HepG2 (cell line): ENCODE measurements around the gene TTC6. TPM values are rescaled to one million over a fixed set of nuclear protein-coding genes. Genes with fewer than 3 reads are reported as not detected.

ENCODE experiments used
- BRD4 ChIP-seq: sonication (generic); formaldehyde crosslinking; IDR thresholded peaks from 2 replicates; pipeline ENCODE4 v1.4.0; 2020; ENCODE audit warnings: missing genetic modification reagents
- JUND ChIP-seq: sonication (generic); formaldehyde crosslinking; IDR thresholded peaks from 2 replicates; pipeline ENCODE4 v1.8.0; 2022; ENCODE audit warnings: mild to moderate bottlenecking, missing genetic modification reagents
- KLF6 ChIP-seq: IDR thresholded peaks from 2 replicates; pipeline ENCODE4 v1.8.0; 2016; ENCODE audit warnings: missing biosample characterization, missing genetic modification reagents
- MBNL3 ChIP-seq: fragments of 250-450 bp; sonication (Bioruptor Pico); conservative IDR thresholded peaks from 2 replicates; pipeline ENCODE4 v1.8.0; 2022; ENCODE audit warnings: mild to moderate bottlenecking, inconsistent platforms
- MYC ChIP-seq: sonication (generic); formaldehyde crosslinking; IDR thresholded peaks from 2 replicates; pipeline ENCODE4 v1.9.0; 2021; ENCODE audit warnings: missing genetic modification reagents, borderline replicate concordance
- NAIF1 ChIP-seq: sonication (generic); formaldehyde crosslinking; IDR thresholded peaks from 2 replicates; pipeline ENCODE4 v1.5.0; 2020; ENCODE audit warnings: mild to moderate bottlenecking, missing genetic modification reagents, borderline replicate concordance
- NPAS2 ChIP-seq: sonication (generic); formaldehyde crosslinking; IDR thresholded peaks from 2 replicates; pipeline ENCODE4 v1.8.0; 2022; ENCODE audit warnings: mild to moderate bottlenecking, missing genetic modification reagents, borderline replicate concordance
- ZBTB42 ChIP-seq: sonication (generic); formaldehyde crosslinking; IDR thresholded peaks from 2 replicates; pipeline ENCODE4 v1.5.0; 2020; ENCODE audit warnings: mild to moderate bottlenecking, missing genetic modification reagents
- ZNF333 ChIP-seq: sonication (generic); formaldehyde crosslinking; IDR thresholded peaks from 2 replicates; pipeline ENCODE4 v1.4.0; 2020; ENCODE audit warnings: mild to moderate bottlenecking, missing genetic modification reagents, borderline replicate concordance
- ZNF501 ChIP-seq: sonication (generic); formaldehyde crosslinking; IDR thresholded peaks from 2 replicates; pipeline ENCODE4 v1.5.1; 2020; ENCODE audit warnings: mild to moderate bottlenecking, moderate library complexity, missing genetic modification reagents
- ZNF737 ChIP-seq: sonication (generic); formaldehyde crosslinking; IDR thresholded peaks from 2 replicates; pipeline ENCODE4 v1.5.0; 2020; ENCODE audit warnings: missing genetic modification reagents, mild to moderate bottlenecking, borderline replicate concordance
- ZNF790 ChIP-seq: sonication (generic); formaldehyde crosslinking; IDR thresholded peaks from 2 replicates; pipeline ENCODE4 v1.8.0; 2022; ENCODE audit warnings: missing genetic modification reagents, mild to moderate bottlenecking, borderline replicate concordance
- polyA plus RNA-seq, 8 experiments: library from polyadenylated mRNA; depleted of rRNA in 3 of 8; stranded (reverse) in 7 of 8; unstranded in 1 of 8; fragments of >200 nt; fragmentation: Illumina TruSeq in 4 of 8; extraction: Trizol in 4 of 8; gene quantifications; 2 replicates each; pipeline versions ENCODE4 v1.2.1 to v1.2.3, GENCODE V29; 2011 to 2016; ENCODE audit warnings: low read depth in 4 of 8, missing spikeins in 1 of 8, mixed read lengths in 1 of 8; ENCODE audit not compliant: insufficient read depth in 1 of 8
- total RNA-seq, 5 experiments: library from RNA; depleted of rRNA; stranded (reverse); fragments of >200 nt; fragmentation: Illumina TruSeq; extraction: Trizol; gene quantifications; 2 replicates each; pipeline ENCODE4 v1.2.3, GENCODE V29; 2016; ENCODE audit warnings: low read depth in 1 of 5
- TF ChIP-seq, protein P1 (sequence below): sonication (generic); formaldehyde crosslinking; IDR thresholded peaks from 2 replicates; pipeline ENCODE4 v1.8.0; 2022; ENCODE audit warnings: missing genetic modification reagents, mild to moderate bottlenecking, moderate library complexity, borderline replicate concordance
- TF ChIP-seq, protein P2 (sequence below): IDR thresholded peaks from 2 replicates; pipeline ENCODE4 v1.6.1; 2016; ENCODE audit warnings: missing compliant biosample characterization, missing genetic modification reagents, borderline replicate concordance
- TF ChIP-seq, protein P3 (sequence below): sonication (generic); formaldehyde crosslinking; IDR thresholded peaks from 2 replicates; pipeline ENCODE4 v1.5.1; 2020; ENCODE audit warnings: missing genetic modification reagents, mild to moderate bottlenecking, borderline replicate concordance
- TF ChIP-seq, protein P4 (sequence below): sonication (generic); formaldehyde crosslinking; IDR thresholded peaks from 2 replicates; pipeline ENCODE4 v1.4.0; 2020; ENCODE audit warnings: mild to moderate bottlenecking, low read depth, missing genetic modification reagents

The TTC6 gene
- total and polyA plus RNA-seq, 2 of the 13 experiments (the other 11 are each of a cell fraction or from before 2014, with no cell fraction given) = 9.3 to 27.4 TPM

DNA sequence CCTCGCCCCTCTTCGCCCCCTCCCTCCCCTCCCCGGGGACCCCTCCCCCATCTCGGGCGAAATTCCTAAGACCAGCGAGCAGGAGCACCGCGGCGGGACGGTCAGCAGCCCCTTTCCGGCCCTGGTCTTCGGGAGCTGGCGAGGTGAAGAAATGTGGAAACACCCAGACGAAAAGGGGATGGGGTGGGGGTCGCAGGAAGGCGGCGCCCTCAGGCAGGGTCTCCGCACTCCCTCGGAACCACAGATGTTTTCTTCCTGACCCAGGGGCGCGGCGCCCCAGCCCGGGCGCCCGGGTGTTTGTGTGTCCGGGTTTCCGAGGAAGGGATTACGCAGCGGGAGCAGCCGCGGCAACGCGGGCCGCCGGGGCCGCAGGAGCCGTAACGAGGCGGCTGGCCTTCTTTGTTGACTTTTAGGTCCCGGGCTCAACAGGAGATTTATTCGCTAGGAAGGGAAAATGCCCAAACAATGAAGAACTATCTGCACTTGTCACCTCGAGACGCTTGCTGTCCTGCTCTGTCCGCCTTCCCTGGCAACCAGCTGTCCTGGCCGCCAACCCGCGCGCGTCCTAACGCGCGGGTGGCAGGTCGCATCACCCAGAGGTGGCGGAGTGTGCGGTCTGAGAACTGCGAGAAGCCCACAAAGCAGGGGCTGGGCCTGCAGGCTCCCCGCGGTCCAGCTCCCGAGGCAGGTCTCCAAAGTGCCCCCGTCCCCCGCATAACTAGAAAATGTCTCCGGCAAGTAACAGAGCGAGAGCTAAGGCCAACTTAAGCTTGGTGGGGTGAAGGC, 7.4 kb upstream of the TTC6 start (continued):
- TF ChIP-seq, protein P1, sequence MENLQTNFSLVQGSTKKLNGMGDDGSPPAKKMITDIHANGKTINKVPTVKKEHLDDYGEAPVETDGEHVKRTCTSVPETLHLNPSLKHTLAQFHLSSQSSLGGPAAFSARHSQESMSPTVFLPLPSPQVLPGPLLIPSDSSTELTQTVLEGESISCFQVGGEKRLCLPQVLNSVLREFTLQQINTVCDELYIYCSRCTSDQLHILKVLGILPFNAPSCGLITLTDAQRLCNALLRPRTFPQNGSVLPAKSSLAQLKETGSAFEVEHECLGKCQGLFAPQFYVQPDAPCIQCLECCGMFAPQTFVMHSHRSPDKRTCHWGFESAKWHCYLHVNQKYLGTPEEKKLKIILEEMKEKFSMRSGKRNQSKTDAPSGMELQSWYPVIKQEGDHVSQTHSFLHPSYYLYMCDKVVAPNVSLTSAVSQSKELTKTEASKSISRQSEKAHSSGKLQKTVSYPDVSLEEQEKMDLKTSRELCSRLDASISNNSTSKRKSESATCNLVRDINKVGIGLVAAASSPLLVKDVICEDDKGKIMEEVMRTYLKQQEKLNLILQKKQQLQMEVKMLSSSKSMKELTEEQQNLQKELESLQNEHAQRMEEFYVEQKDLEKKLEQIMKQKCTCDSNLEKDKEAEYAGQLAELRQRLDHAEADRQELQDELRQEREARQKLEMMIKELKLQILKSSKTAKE (CRISPR knock-in tag) = no peak
- TF ChIP-seq, protein P2, sequence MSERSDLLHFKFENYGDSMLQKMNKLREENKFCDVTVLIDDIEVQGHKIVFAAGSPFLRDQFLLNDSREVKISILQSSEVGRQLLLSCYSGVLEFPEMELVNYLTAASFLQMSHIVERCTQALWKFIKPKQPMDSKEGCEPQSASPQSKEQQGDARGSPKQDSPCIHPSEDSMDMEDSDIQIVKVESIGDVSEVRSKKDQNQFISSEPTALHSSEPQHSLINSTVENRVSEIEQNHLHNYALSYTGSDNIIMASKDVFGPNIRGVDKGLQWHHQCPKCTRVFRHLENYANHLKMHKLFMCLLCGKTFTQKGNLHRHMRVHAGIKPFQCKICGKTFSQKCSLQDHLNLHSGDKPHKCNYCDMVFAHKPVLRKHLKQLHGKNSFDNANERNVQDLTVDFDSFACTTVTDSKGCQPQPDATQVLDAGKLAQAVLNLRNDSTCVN (CRISPR knock-in tag) = peak; percentile 42; the same call in 1 of the 2 replicates
- TF ChIP-seq JUND (CRISPR knock-in tag) (peak; percentile 43; the same call in 1 of the 2 replicates), NAIF1 (CRISPR knock-in tag) (peak; percentile 98), ZNF737 (peak; percentile 99), ZNF333 (peak; percentile 80; the same call in 1 of the 2 replicates), ZBTB42 (CRISPR knock-in tag) (no peak; the same call in 1 of the 2 replicates), ZNF501 (peak; percentile 99), MBNL3 (CRISPR knock-in tag) (no peak), KLF6 (CRISPR knock-in tag) (peak; percentile 34), NPAS2 (CRISPR knock-in tag) (0 out of 2 replicates have a peak, but pooled peaks have one; percentile 65), BRD4 (CRISPR knock-in tag) (peak; percentile 36; the same call in 1 of the 2 replicates), ZNF790 (peak; percentile 92; the same call in 1 of the 2 replicates), MYC (CRISPR knock-in tag) (peak; percentile 82)
- TF ChIP-seq, protein P3, sequence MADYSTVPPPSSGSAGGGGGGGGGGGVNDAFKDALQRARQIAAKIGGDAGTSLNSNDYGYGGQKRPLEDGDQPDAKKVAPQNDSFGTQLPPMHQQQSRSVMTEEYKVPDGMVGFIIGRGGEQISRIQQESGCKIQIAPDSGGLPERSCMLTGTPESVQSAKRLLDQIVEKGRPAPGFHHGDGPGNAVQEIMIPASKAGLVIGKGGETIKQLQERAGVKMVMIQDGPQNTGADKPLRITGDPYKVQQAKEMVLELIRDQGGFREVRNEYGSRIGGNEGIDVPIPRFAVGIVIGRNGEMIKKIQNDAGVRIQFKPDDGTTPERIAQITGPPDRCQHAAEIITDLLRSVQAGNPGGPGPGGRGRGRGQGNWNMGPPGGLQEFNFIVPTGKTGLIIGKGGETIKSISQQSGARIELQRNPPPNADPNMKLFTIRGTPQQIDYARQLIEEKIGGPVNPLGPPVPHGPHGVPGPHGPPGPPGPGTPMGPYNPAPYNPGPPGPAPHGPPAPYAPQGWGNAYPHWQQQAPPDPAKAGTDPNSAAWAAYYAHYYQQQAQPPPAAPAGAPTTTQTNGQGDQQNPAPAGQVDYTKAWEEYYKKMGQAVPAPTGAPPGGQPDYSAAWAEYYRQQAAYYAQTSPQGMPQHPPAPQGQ = no peak; the same call in 1 of the 2 replicates
- TF ChIP-seq, protein P4, sequence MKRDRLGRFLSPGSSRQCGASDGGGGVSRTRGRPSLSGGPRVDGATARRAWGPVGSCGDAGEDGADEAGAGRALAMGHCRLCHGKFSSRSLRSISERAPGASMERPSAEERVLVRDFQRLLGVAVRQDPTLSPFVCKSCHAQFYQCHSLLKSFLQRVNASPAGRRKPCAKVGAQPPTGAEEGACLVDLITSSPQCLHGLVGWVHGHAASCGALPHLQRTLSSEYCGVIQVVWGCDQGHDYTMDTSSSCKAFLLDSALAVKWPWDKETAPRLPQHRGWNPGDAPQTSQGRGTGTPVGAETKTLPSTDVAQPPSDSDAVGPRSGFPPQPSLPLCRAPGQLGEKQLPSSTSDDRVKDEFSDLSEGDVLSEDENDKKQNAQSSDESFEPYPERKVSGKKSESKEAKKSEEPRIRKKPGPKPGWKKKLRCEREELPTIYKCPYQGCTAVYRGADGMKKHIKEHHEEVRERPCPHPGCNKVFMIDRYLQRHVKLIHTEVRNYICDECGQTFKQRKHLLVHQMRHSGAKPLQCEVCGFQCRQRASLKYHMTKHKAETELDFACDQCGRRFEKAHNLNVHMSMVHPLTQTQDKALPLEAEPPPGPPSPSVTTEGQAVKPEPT (CRISPR knock-in tag) = peak; percentile 82
